ENCODE measurements around the gene CHERP.
"Not testable (repeated sequence)": the region's sequence is repeated elsewhere in the genome, so short reads cannot be mapped to it uniquely, and the experiment has no call there.

Gene CHERP

DNA sequence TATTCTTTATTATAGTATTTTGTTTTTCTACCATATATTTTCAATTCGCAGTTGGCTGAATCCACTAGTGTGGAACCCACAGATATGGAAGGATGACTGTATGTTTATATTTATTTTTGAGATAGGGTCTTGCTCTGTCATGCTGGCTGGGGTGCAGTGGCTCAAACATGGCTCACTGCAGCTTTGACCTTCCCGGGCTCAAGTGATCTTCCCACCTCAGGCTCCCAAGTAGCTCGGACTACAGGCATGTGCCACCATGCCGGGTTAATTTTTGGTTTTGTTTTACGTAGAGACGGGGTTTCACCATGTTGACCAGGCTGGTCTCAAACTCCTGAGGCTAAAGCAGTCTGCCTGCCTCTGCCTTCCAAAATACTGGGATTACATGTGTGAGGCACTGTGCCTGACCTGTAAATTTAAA lies 20.4 kb upstream of the CHERP start:
- peaks cover 70% of the 10 kb centered on the region for H3K36me3 ChIP-seq (ENCODE audit: control insufficient read depth, insufficient read depth, low read length)
- H3K27ac ChIP-seq (ENCODE audit: low read depth, low read length) = no peak overlapping the region

DNA sequence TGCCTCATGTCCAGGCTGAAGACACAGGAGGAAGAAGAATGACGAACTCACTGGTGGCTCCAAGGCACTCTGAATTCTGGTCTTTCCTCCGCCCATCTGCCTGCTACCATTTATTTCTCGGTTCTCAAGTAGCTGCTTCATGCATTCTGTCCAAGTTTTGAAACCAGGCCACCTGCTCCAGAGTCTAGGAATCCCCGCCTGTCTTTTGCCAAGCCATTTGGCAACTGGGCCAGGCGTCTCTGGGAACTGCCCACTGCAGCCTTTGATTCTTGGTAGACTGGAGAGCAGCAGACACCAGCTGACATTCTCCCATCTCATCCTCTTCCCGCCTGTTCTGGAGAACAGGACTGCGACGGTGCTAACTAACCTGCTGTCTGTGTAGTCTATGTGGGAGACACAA lies 19.1 kb upstream of the CHERP start:
- no peaks in the 10 kb centered on the region for H3K4me1 ChIP-seq (ENCODE audit: control insufficient read depth, insufficient read depth, low read length)
- H3K36me3 ChIP-seq (ENCODE audit: control insufficient read depth, insufficient read depth, low read length) = peaks cover 63% of the 10 kb centered on the region
- no peak overlapping the region for H3K9ac ChIP-seq (ENCODE audit: low read depth, low read length)
- H3K27me3 ChIP-seq (ENCODE audit: control insufficient read depth, insufficient read depth, low read length) = no peaks in the 10 kb centered on the region
- H3K4me3 ChIP-seq (ENCODE audit: low read depth, low read length) = no peak overlapping the region
- no peaks in the 10 kb centered on the region for H3K9me3 ChIP-seq (ENCODE audit: control insufficient read depth, insufficient read depth, low read length)
- no peak overlapping the region for H3K27ac ChIP-seq (ENCODE audit: low read depth, low read length)

More for the DNA sequence above, 20.4 kb upstream of the CHERP start:
- no peaks in the 10 kb centered on the region for H3K9me3 ChIP-seq (ENCODE audit: control insufficient read depth, insufficient read depth, low read length)
- no peaks in the 10 kb centered on the region for H3K27me3 ChIP-seq (ENCODE audit: control insufficient read depth, insufficient read depth, low read length)
- H3K4me3 ChIP-seq (ENCODE audit: low read depth, low read length) = no peak overlapping the region
- no peaks in the 10 kb centered on the region for H3K4me1 ChIP-seq (ENCODE audit: control insufficient read depth, insufficient read depth, low read length)
- no peak overlapping the region for H3K9ac ChIP-seq (ENCODE audit: low read depth, low read length)

GRCh38 chr19:16559780-16560276 lies 17.6 kb upstream of the CHERP start:
- Histone ChIP-seq H3K27me3 (ENCODE audit: control insufficient read depth, insufficient read depth, low read length) (no peaks in the 10 kb centered on the region), H3K4me1 (ENCODE audit: control insufficient read depth, insufficient read depth, low read length) (no peaks in the 10 kb centered on the region), H3K27ac (ENCODE audit: low read depth, low read length) (no peak overlapping the region), H3K9ac (ENCODE audit: low read depth, low read length) (no peak overlapping the region), H3K4me3 (ENCODE audit: low read depth, low read length) (no peak overlapping the region), H3K36me3 (ENCODE audit: control insufficient read depth, insufficient read depth, low read length) (peaks cover 64% of the 10 kb centered on the region), H3K9me3 (ENCODE audit: control insufficient read depth, insufficient read depth, low read length) (no peaks in the 10 kb centered on the region)

GRCh38 chr19:16554776-16555175 lies 12.5 kb upstream of the CHERP start:
- Histone ChIP-seq H3K9ac (ENCODE audit: low read depth, low read length) (no peak overlapping the region), H3K36me3 (ENCODE audit: control insufficient read depth, insufficient read depth, low read length) (peaks cover 55% of the 10 kb centered on the region), H3K4me1 (ENCODE audit: control insufficient read depth, insufficient read depth, low read length) (no peaks in the 10 kb centered on the region), H3K4me3 (ENCODE audit: low read depth, low read length) (no peak overlapping the region), H3K27me3 (ENCODE audit: control insufficient read depth, insufficient read depth, low read length) (no peaks in the 10 kb centered on the region), H3K27ac (ENCODE audit: low read depth, low read length) (no peak overlapping the region), H3K9me3 (ENCODE audit: control insufficient read depth, insufficient read depth, low read length) (no peaks in the 10 kb centered on the region)

DNA sequence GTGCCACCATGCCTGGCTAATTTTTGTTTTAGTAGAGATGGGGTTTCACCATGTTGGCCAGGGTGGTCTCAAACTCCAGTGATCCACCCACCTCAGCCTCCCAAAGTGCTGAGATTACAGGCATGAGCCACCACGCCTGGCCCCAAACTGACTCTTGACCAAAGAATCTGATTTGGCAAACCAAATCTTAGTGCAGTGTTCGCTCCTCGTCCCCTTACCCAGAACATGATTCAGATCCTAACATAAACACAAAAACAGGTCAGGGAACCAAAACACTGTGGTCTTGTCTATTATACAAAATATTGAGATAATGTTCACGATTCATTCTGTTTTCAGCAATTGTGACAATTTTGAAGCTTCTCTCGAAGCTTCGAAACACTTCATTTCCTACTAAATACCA lies 9.7 kb upstream of the CHERP start:
- H3K27ac ChIP-seq (ENCODE audit: low read depth, low read length); H3K9me3 ChIP-seq (ENCODE audit: control insufficient read depth, insufficient read depth, low read length); H3K4me3 ChIP-seq (ENCODE audit: low read depth, low read length); H3K9ac ChIP-seq (ENCODE audit: low read depth, low read length); H3K27me3 ChIP-seq (ENCODE audit: control insufficient read depth, insufficient read depth, low read length); H3K4me1 ChIP-seq (ENCODE audit: control insufficient read depth, insufficient read depth, low read length): not testable (repeated sequence)
- H3K36me3 ChIP-seq (ENCODE audit: control insufficient read depth, insufficient read depth, low read length) = peaks cover 46% of the 10 kb centered on the region

DNA sequence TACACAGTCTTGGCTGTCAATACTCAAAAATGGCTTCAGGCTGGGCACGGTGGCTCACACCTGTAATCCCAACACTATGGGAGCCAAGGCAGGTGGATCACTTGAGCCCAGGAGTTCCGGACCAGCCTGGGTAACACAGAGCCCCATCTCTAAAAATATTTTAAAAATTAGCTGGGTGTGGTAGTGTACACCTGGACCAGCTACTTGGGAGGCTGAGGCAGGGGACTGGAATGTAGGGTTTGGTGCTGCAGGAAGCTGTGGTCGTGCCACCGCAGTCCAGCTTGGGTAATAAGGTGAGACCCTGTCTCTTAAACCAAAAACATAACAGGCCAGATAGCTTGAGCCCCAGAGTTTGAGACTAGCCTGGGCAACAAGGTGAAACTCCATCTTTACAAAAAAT lies 6.7 kb upstream of the CHERP start:
- Histone ChIP-seq H3K4me1 (ENCODE audit: control insufficient read depth, insufficient read depth, low read length) (no peaks in the 10 kb centered on the region), H3K27me3 (ENCODE audit: control insufficient read depth, insufficient read depth, low read length) (no peaks in the 10 kb centered on the region), H3K4me3 (ENCODE audit: low read depth, low read length) (no peak overlapping the region), H3K9ac (ENCODE audit: low read depth, low read length) (no peak overlapping the region), H3K36me3 (ENCODE audit: control insufficient read depth, insufficient read depth, low read length) (peaks cover 26% of the 10 kb centered on the region), H3K9me3 (ENCODE audit: control insufficient read depth, insufficient read depth, low read length) (no peaks in the 10 kb centered on the region), H3K27ac (ENCODE audit: low read depth, low read length) (no peak overlapping the region)

- H3K9ac ChIP-seq (ENCODE audit: low read depth, low read length) = no peak overlapping the region
- no peaks in the 10 kb centered on the region for H3K9me3 ChIP-seq (ENCODE audit: control insufficient read depth, insufficient read depth, low read length)
- H3K4me1 ChIP-seq (ENCODE audit: control insufficient read depth, insufficient read depth, low read length) = no peaks in the 10 kb centered on the region
- H3K4me3 ChIP-seq (ENCODE audit: low read depth, low read length) = no peak overlapping the region
- no peaks in the 10 kb centered on the region for H3K27me3 ChIP-seq (ENCODE audit: control insufficient read depth, insufficient read depth, low read length)
- peaks cover 3% of the 10 kb centered on the region for H3K36me3 ChIP-seq (ENCODE audit: control insufficient read depth, insufficient read depth, low read length)
- H3K27ac ChIP-seq (ENCODE audit: low read depth, low read length) = no peak overlapping the region
Observed at GRCh38 chr19:16544473-16545231, 2.4 kb upstream of the CHERP start.

DNA sequence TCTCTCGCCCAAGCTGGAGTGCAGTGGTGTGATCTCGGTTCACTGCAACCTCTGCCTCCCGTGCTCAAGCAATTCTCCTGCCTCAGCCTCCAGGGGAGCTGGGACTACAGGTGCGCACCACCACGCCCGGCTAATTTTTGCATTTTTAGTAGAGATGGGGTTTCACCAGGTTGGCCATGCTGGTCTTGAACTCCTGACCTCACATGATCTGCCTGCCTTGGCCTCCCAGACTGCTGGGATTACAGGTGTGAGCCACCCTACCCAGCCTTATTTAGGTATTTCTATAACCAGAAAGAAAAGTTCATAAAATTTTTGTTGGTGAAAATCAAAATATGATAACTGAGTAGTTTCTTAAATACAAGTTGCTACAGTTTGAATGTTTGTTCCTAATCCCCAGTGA lies 1.5 kb upstream of the CHERP start:
- not testable (repeated sequence) for H3K27ac ChIP-seq (ENCODE audit: low read depth, low read length); H3K9ac ChIP-seq (ENCODE audit: low read depth, low read length); H3K36me3 ChIP-seq (ENCODE audit: control insufficient read depth, insufficient read depth, low read length); H3K9me3 ChIP-seq (ENCODE audit: control insufficient read depth, insufficient read depth, low read length); H3K4me1 ChIP-seq (ENCODE audit: control insufficient read depth, insufficient read depth, low read length); H3K27me3 ChIP-seq (ENCODE audit: control insufficient read depth, insufficient read depth, low read length)
- H3K4me3 ChIP-seq (ENCODE audit: low read depth, low read length) = peak overlapping the region; percentile 100; the same call in 1 of the 2 replicates

GRCh38 chr19:16542910-16543472 lies 754 bp upstream of the CHERP start:
- peak overlapping the region; percentile 74 for H3K9ac ChIP-seq (ENCODE audit: low read depth, low read length)
- H3K4me3 ChIP-seq (ENCODE audit: low read depth, low read length) = peak overlapping the region; percentile 100
- H3K4me1 ChIP-seq (ENCODE audit: control insufficient read depth, insufficient read depth, low read length) = no peaks in the 10 kb centered on the region
- no peaks in the 10 kb centered on the region for H3K9me3 ChIP-seq (ENCODE audit: control insufficient read depth, insufficient read depth, low read length)
- H3K27me3 ChIP-seq (ENCODE audit: control insufficient read depth, insufficient read depth, low read length) = no peaks in the 10 kb centered on the region
- peaks cover 10% of the 10 kb centered on the region for H3K36me3 ChIP-seq (ENCODE audit: control insufficient read depth, insufficient read depth, low read length)
- peak overlapping the region; percentile 76 for H3K27ac ChIP-seq (ENCODE audit: low read depth, low read length)

- Histone ChIP-seq H3K4me3 (ENCODE audit: low read depth, low read length) (peak overlapping the region; percentile 100), H3K36me3 (ENCODE audit: control insufficient read depth, insufficient read depth, low read length) (peaks cover 21% of the 10 kb centered on the region), H3K27me3 (ENCODE audit: control insufficient read depth, insufficient read depth, low read length) (no peaks in the 10 kb centered on the region), H3K27ac (ENCODE audit: low read depth, low read length) (peak overlapping the region; percentile 91), H3K9ac (ENCODE audit: low read depth, low read length) (peak overlapping the region; percentile 80), H3K4me1 (ENCODE audit: control insufficient read depth, insufficient read depth, low read length) (no peaks in the 10 kb centered on the region), H3K9me3 (ENCODE audit: control insufficient read depth, insufficient read depth, low read length) (no peaks in the 10 kb centered on the region)
Observed at GRCh38 chr19:16541526-16542044, 652 bp downstream of the CHERP start.

DNA sequence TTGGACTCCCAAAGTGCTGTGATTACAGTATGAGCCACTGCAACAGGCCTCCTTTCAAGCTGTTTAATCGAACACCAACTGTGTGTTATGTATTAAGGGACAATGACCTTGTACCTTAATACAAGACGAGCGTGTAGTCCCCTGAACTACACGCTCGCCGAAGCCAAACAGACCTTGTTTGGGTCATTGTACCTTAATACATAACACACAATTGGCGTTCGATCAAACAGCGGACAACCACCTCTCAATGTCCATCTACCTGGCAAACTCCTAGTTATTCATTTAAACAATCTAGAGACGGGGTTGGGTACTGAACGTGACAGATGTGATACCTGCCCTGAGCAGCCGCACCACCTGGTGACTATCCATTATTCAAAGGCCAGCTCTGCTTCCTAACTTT lies 1.3 kb downstream of the CHERP start:
- H3K36me3 ChIP-seq (ENCODE audit: control insufficient read depth, insufficient read depth, low read length) = peaks cover 27% of the 10 kb centered on the region
- H3K4me3 ChIP-seq (ENCODE audit: low read depth, low read length) = peak overlapping the region; percentile 100
- H3K9ac ChIP-seq (ENCODE audit: low read depth, low read length) = peak overlapping the region; percentile 80; the same call in 1 of the 2 replicates
- no peak overlapping the region for H3K27ac ChIP-seq (ENCODE audit: low read depth, low read length)
- no peaks in the 10 kb centered on the region for H3K4me1 ChIP-seq (ENCODE audit: control insufficient read depth, insufficient read depth, low read length)
- H3K27me3 ChIP-seq (ENCODE audit: control insufficient read depth, insufficient read depth, low read length) = no peaks in the 10 kb centered on the region
- H3K9me3 ChIP-seq (ENCODE audit: control insufficient read depth, insufficient read depth, low read length) = no peaks in the 10 kb centered on the region

All from HUES48 (cell line).